GM19395 (cell line): ENCODE results near the gene BABAM2.

Source experiments
- ATAC-seq: cut with Tn5 transposase; IDR thresholded peaks from one replicate; pipeline ENCODE4 v1.9.1; 2021; ENCODE audit warnings: mild to moderate bottlenecking, moderate library complexity; ENCODE audit not compliant: unreplicated experiment

Gene BABAM2

GRCh38 chr2:28294451-28294850, 403.9 kb downstream of the BABAM2 start:
- ATAC-seq: no peak

GRCh38 chr2:28296243-28296642, 405.7 kb downstream of the BABAM2 start:
- ATAC-seq: no peak

- no peak for ATAC-seq
Measured at GRCh38 chr2:28296904-28297303, 406.4 kb downstream of the BABAM2 start.

- ATAC-seq: no peak
Measured at GRCh38 chr2:28297531-28297930, 407.0 kb downstream of the BABAM2 start.

GRCh38 chr2:28298406-28298805, 407.9 kb downstream of the BABAM2 start:
- ATAC-seq: no peak

GRCh38 chr2:28300485-28301341, 410.2 kb downstream of the BABAM2 start:
- no peak for ATAC-seq

- ATAC-seq: no peak
Measured at GRCh38 chr2:28305202-28305601, 414.7 kb downstream of the BABAM2 start.

GRCh38 chr2:28310107-28310506, 419.6 kb downstream of the BABAM2 start:
- no peak for ATAC-seq

GRCh38 chr2:28311660-28312249, 421.2 kb downstream of the BABAM2 start:
- ATAC-seq: no peak

GRCh38 chr2:28312307-28313219, 422.0 kb downstream of the BABAM2 start:
- no peak for ATAC-seq

- no peak for ATAC-seq
Measured at GRCh38 chr2:28313220-28313784, 422.8 kb downstream of the BABAM2 start.

- no peak for ATAC-seq
Measured at GRCh38 chr2:28314968-28315367, 424.4 kb downstream of the BABAM2 start.

GRCh38 chr2:28316546-28317335, 426.2 kb downstream of the BABAM2 start:
- ATAC-seq: no peak

- no peak for ATAC-seq
Measured at GRCh38 chr2:28317390-28317789, 426.9 kb downstream of the BABAM2 start.

- ATAC-seq: no peak
Measured at GRCh38 chr2:28318023-28318422, 427.5 kb downstream of the BABAM2 start.

GRCh38 chr2:28318462-28319117, 428.1 kb downstream of the BABAM2 start:
- ATAC-seq: no peak

GRCh38 chr2:28319118-28320008, 428.8 kb downstream of the BABAM2 start:
- ATAC-seq: no peak

- ATAC-seq: no peak
Measured at GRCh38 chr2:28320009-28320365, 429.5 kb downstream of the BABAM2 start.

GRCh38 chr2:28320371-28320770, 429.8 kb downstream of the BABAM2 start:
- no peak for ATAC-seq
